COLO829 (cell line): ENCODE results near the gene TAF4B.
A peak's percentile ranks its signal among the peaks of the same experiment; 100 is the strongest.

Experiments
- DNase-seq: peaks from one replicate; pipeline ENCODE4 v3.0.0; 2012; ENCODE audit warnings: low spot score

The TAF4B gene

GRCh38 chr18:26383454-26384270 is 157.4 kb downstream of the TAF4B start:
- peak; percentile 39 for DNase-seq

GRCh38 chr18:26386002-26386401 is 159.8 kb downstream of the TAF4B start:
- peak; percentile 67 for DNase-seq

GRCh38 chr18:26386441-26386840 is 160.2 kb downstream of the TAF4B start:
- DNase-seq = peak; percentile 44

- DNase-seq = no peak
Measured at GRCh38 chr18:26394047-26394654, 167.9 kb downstream of the TAF4B start.

GRCh38 chr18:26397019-26397418 is 170.8 kb downstream of the TAF4B start:
- no peak for DNase-seq

GRCh38 chr18:26403491-26403890 is 177.2 kb downstream of the TAF4B start:
- no peak for DNase-seq

GRCh38 chr18:26405190-26405801 is 179.1 kb downstream of the TAF4B start:
- DNase-seq = no peak

GRCh38 chr18:26406324-26406723 is 180.1 kb downstream of the TAF4B start:
- no peak for DNase-seq

GRCh38 chr18:26406854-26407517 is 180.7 kb downstream of the TAF4B start:
- DNase-seq = no peak

- DNase-seq = no peak
Measured at GRCh38 chr18:26407736-26408601, 181.7 kb downstream of the TAF4B start.

- DNase-seq = no peak
Measured at GRCh38 chr18:26409091-26409490, 182.8 kb downstream of the TAF4B start.

- no peak for DNase-seq
Measured at GRCh38 chr18:26414901-26415440, 188.7 kb downstream of the TAF4B start.

GRCh38 chr18:26415631-26416030 is 189.4 kb downstream of the TAF4B start:
- no peak for DNase-seq

GRCh38 chr18:26416652-26417150 is 190.5 kb downstream of the TAF4B start:
- no peak for DNase-seq

- no peak for DNase-seq
Measured at GRCh38 chr18:26417190-26417589, 190.9 kb downstream of the TAF4B start.

- no peak for DNase-seq
Measured at GRCh38 chr18:26418225-26418624, 192.0 kb downstream of the TAF4B start.

GRCh38 chr18:26419746-26420145 is 193.5 kb downstream of the TAF4B start:
- no peak for DNase-seq

- DNase-seq = no peak
Measured at GRCh38 chr18:26421503-26421902, 195.3 kb downstream of the TAF4B start.

- DNase-seq = no peak
Measured at GRCh38 chr18:26421931-26422330, 195.7 kb downstream of the TAF4B start.

- DNase-seq = no peak
Measured at GRCh38 chr18:26422472-26423162, 196.4 kb downstream of the TAF4B start.
